Loucy (cell line): Measurements from ENCODE around the gene C13orf46.

Experiments
- CTCF ChIP-seq: fragments of 200-600 bp; sonication (generic); conservative IDR thresholded peaks from 2 replicates; pipeline ENCODE4 v1.5.1; 2014; ENCODE audit warnings: mild to moderate bottlenecking, antibody characterized with exemption, low read length
- EZH2phosphoT487 ChIP-seq: fragments of 200-600 bp; IDR thresholded peaks from 2 replicates; pipeline ENCODE4 v1.6.1; 2018; ENCODE audit warnings: antibody characterized with exemption, mild to moderate bottlenecking, moderate library complexity, borderline replicate concordance

DNA sequence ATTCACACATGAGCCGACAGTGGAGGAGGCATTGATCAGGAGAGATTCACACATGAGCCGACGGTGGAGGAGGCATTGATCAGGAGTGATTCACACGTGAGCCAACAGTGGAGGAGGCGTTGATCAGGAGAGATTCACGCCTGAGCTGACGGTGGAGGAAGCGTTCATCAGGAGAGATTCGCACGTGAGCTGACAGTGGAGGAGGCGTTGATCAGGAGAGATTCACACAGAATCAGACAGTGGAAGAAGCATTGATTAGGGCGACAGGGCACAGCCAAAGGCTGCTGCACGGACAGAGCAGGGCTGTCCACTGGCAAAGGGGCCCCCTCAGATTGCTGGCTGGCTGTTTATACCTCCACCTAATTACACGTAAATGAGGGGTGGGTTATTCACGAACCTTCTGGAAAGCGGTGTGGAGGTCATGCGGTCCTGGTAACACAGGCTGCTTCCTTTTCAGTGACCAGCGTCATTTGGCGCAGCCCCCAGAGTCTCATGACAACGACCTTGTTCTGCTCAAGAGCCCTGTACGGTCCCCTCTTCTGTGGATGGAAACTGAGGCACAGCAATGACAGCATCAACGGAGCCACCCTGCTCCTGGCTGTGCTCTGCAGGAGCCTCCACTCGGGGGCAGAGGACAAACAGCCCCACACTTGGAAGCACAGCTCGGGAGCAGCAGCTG lies 59.4 kb downstream of the C13orf46 start:
- no peak for TF ChIP-seq CTCF
- TF ChIP-seq EZH2phosphoT487, result no peak
